ENCODE results near the gene SHB. TPM values are rescaled to one million over a fixed set of nuclear protein-coding genes. Genes with fewer than 3 reads are reported as not detected.

The SHB gene
- total RNA-seq (2021; ENCODE audit: unreplicated experiment) (28.7 TPM), Bru-seq, nascent RNA (percentile 78 among the genes with signal in this experiment), BruChase-seq, experiment 1, labeled RNA remaining after a 6-hour chase (percentile 84 among the genes with signal in this experiment), BruChase-seq, experiment 2, labeled RNA remaining after a 2-hour chase (percentile 92 among the genes with signal in this experiment)
- 27.3 and 30.7 TPM in 2 replicates for polyA plus RNA-seq (2012)
- long read RNA-seq, transcript SHB-201 (6 exons, 2,783 nt) = major isoform, 44 of 60 reads
- long read RNA-seq, partial matches to known transcripts = 7 of 60 reads
- long read RNA-seq, other reads (novel, unspliced or antisense) = 9 of 60 reads

DNA sequence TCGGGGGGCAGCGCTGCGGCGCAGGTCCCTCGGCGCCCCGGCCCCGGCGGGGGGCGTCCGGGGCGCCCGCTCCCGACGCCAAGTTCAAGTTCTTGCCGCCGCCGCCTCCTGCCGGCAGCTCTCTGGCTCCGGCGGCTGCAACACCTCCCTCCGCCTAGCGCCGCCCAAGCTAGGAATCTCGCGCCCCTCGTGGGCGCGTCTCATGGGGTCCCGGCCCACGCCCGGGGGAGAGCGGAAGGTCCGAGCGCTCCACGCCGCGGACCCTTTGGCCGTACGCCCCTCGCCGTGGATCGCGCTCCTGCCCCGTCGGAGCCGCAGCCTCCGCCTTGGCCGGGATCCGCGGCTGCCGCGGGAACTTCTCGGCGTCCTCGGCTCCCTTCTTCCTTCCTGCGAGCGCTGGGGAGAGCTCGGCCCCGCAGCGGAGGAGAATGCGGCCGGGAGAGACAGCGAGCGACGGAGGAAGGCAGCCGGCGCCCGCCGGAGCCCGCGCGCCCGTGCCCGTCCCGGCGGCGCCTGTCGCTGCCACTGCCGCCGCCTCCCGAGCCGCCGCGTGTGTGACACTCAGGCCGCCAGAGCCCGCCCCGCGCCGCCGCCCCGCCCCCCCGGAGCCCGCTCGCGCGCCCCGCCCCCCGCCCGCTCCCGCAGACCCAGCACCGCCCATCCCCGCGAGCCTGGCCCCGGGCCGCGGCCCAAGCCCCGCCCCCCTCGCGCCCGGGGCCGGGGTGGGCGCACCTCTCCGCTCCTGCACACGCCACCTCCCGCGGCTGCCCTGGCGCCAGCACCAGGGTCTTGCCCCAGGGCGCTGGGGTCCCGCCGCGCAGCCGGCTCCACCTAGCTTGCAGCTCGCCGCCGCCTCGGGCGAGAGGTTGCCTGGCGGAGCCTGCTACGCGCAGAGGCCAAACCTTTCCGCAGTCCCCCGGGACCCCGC, at the start of gene SHB:
SHB (minus strand) TSS at position 527 of the 928 bp plus-strand sequence. CDS start 582 bp downstream, outside the sequence.
- H3K4me1 ChIP-seq (ENCODE audit: control insufficient read depth in 1 of 2, insufficient read depth in 2 of 2, low read length in 2 of 2) = peaks cover 37 to 53% of the 10 kb centered on the region in 2 experiments; a peak in 3 of 4 replicates
- peaks cover 0 to 5% of the 10 kb centered on the region in 2 experiments; a peak in 1 of 4 replicates for H3K36me3 ChIP-seq (ENCODE audit: control insufficient read depth in 1 of 2, insufficient read depth in 2 of 2, low read length in 2 of 2)
- no peaks in the 10 kb centered on the region for H3K27me3 ChIP-seq (ENCODE audit: insufficient read depth, low read length)
- ChIA-PET CTCF (no interaction called here), RAD21 (ENCODE audit: low non-redundant PET in 1 of 2, low total read pairs in 2 of 2, uncharacterized antibody in 2 of 2, unreplicated experiment in 2 of 2) (no interaction called here), POLR2A (interaction anchor here (1.2 kb wide), 1 partner anchor 22 kb away, joined by 3 read pairs; no protein-coding TSS in a partner anchor)
- H3K9me2 ChIP-seq (ENCODE audit: insufficient read depth) = no peaks in the 10 kb centered on the region
- DNase-seq (ENCODE audit: low read depth, low spot score) (no peak), ATAC-seq (peak; percentile 74)
- peaks cover 45% of the 10 kb centered on the region for H3K79me2 ChIP-seq (ENCODE audit: insufficient read depth, low read length)
- H3K4me3 ChIP-seq (replicated peaks in 1 of 2; ENCODE audit: low read depth in 1 of 2, low read length in 2 of 2) = peak within 1 kb of the TSS; percentile 66 to 84
- intact Hi-C loops (cut with micrococcal nuclease) = loop anchor here (1.0 to 10.0 kb wide), 4 partner anchors 54 to 164 kb away; partner anchors contain the start of gene SLC25A51
- no peaks in the 10 kb centered on the region for H3K9me3 ChIP-seq (ENCODE audit: control insufficient read depth in 1 of 2, insufficient read depth in 1 of 2, low read depth in 1 of 2, low read length in 2 of 2)
- peak within 1 kb of the TSS; percentile 86 for H2AFZ ChIP-seq (ENCODE audit: low read depth, low read length, poor library complexity, severe bottlenecking)
- TF ChIP-seq CTCF (IDR thresholded peaks at IDR 0.05 in 2 of 3, conservative IDR thresholded peaks at IDR 0.05 in 1 of 3; ENCODE audit: borderline replicate concordance in 1 of 3, insufficient read depth in 1 of 3, low read depth in 2 of 3, low read length in 2 of 3) = peak; percentile 33 to 42 (median 37); a peak in 3 of 6 replicates
- TF ChIP-seq RAD21 (IDR thresholded peaks at IDR 0.05; ENCODE audit: low read depth) = peak; percentile 57
- 0 out of 2 replicates have a peak, but pooled peaks have one; percentile 10 for TF ChIP-seq ZFX (IDR thresholded peaks at IDR 0.05)
- TF ChIP-seq MAX (IDR thresholded peaks at IDR 0.05) = peak; percentile 21; the same call in 1 of the 2 replicates
- TF ChIP-seq EZH2 (IDR thresholded peaks at IDR 0.05) = no peak
- TF ChIP-seq EZH2phosphoT487 (IDR thresholded peaks at IDR 0.05; ENCODE audit: borderline replicate concordance) = no peak
- TF ChIP-seq JUND (IDR thresholded peaks at IDR 0.05) = 0 out of 2 replicates have a peak, but pooled peaks have one; percentile 0
- TF ChIP-seq SRF (IDR thresholded peaks at IDR 0.05; ENCODE audit: low read depth) = no peak
- TF ChIP-seq ELF1 (IDR thresholded peaks at IDR 0.05; ENCODE audit: borderline replicate concordance, low read depth) = no peak
- no peak for TF ChIP-seq CEBPB (IDR thresholded peaks at IDR 0.05; ENCODE audit: low read depth)
- peak; percentile 62 for TF ChIP-seq POLR2A (IDR thresholded peaks at IDR 0.05; ENCODE audit: borderline replicate concordance, extremely low read depth, insufficient read depth, insufficient read length)
- TF ChIP-seq SIN3A (IDR thresholded peaks at IDR 0.05; ENCODE audit: low read depth) = peak; percentile 47; the same call in 1 of the 2 replicates
- TF ChIP-seq TCF7L2 (IDR thresholded peaks at IDR 0.05; ENCODE audit: borderline replicate concordance, extremely low read depth, insufficient read depth, insufficient read length) = no peak
- peak; percentile 80 for TF ChIP-seq POLR2AphosphoS5 (IDR thresholded peaks at IDR 0.05; ENCODE audit: low read depth, low read length)
- H4K20me1 ChIP-seq (ENCODE audit: insufficient read depth) = no peaks in the 10 kb centered on the region; the same call in 1 of the 2 replicates
- H3K4me2 ChIP-seq (ENCODE audit: low read length) = peak within 1 kb of the TSS; percentile 96
- H3K27ac ChIP-seq (ENCODE audit: low read depth, low read length) = peak within 1 kb of the TSS; percentile 98
- peak within 1 kb of the TSS; percentile 93 for H3K9ac ChIP-seq (ENCODE audit: low read length)
- no TSS peak for BruUV-seq (replicated peaks)
